GM12874 (cell line): Measurements from ENCODE around the gene HSPG2.

ENCODE experiments used
- TF ChIP-seq, protein P1 (sequence below): IDR thresholded peaks from 2 replicates; pipeline ENCODE4 v1.5.1; 2011; ENCODE audit warnings: low read depth, mild to moderate bottlenecking, control low read depth, low read length, moderate library complexity; ENCODE audit not compliant: insufficient read depth

The HSPG2 gene

DNA sequence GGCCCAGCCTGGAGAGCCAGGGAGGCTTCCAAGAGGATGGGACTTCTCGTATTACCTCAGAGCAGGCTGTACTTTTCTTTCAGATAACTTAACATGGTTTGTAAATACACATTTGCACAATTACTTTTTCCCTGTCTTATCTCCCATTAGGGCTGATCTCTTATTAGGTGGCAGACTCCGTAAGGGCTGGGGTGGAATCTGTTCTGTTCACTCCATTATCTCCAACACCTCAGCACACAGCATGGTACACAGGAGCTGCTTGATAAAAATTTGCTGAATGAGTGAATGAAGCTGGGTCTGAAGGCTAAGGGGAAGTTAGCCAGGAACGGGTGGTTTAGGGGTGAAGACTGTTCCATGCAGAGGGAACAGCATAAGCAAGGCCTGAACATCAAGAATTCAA lies 76.1 kb downstream of the HSPG2 start:
- TF ChIP-seq, protein P1, sequence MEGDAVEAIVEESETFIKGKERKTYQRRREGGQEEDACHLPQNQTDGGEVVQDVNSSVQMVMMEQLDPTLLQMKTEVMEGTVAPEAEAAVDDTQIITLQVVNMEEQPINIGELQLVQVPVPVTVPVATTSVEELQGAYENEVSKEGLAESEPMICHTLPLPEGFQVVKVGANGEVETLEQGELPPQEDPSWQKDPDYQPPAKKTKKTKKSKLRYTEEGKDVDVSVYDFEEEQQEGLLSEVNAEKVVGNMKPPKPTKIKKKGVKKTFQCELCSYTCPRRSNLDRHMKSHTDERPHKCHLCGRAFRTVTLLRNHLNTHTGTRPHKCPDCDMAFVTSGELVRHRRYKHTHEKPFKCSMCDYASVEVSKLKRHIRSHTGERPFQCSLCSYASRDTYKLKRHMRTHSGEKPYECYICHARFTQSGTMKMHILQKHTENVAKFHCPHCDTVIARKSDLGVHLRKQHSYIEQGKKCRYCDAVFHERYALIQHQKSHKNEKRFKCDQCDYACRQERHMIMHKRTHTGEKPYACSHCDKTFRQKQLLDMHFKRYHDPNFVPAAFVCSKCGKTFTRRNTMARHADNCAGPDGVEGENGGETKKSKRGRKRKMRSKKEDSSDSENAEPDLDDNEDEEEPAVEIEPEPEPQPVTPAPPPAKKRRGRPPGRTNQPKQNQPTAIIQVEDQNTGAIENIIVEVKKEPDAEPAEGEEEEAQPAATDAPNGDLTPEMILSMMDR, result no peak

DNA sequence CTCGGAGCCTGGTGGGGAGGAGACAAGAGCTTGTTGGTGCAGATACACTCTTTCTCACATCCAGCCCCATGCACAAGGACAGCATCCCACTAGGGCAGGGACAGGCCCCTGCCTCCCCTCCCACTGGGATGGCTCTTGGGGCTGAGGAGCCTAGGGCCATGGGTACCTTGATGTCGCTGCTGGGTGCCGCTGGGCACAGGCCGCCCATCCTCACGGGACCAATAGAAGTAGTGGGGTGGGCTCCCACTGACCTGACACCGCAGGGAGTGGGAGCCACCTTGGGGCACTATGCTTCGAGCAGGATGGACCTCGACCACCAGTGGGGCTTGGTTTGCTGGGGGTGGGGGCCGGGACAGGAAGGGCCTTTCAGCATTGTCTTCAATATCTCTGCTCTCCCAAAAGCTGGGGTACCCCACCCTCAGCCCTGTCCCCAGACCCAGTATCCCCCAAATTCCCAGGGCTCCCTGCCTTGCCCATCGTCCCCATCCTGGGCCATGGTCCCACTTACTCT lies 77.4 kb downstream of the HSPG2 start:
- TF ChIP-seq, protein P1, result no peak

DNA sequence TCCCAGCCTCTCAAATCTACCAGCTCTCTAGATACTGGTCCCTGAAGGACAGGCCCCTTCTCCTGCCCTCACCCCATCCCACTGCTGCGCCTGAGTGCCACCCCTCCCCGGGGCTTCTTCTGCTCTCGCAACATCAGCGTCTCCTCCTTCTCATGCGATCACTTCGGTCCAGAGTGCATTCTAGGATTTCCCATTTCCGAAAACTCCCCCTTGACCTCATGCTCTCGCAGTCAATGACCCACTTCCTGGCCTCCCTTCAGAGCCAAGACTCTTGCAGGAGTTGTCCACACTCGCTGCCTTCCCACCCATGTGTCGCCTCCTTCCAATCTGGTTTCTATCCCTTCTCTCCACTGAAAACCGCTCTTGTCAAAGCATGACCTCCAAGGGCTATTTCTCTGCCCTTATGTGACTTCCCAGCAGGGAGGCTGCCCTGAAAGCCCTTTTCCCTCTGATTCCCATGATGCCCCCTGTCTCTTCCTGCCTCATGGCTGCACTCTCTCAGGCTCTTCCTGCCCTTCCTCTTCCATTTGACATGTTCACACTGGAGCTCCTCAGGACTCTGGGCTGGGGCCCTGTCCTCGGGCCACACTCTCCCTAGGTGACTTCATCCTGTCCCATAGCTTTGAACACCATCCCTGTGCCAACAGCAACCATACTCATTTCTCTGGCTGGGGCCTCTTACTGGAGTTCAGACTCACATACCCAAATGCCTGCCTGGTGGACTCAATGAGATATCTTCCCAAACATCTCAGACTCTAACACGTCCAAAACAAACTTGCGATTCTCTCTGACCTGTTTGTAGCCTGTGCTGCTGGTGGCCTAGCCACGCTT lies 79.1 kb downstream of the HSPG2 start:
- TF ChIP-seq, protein P1, result no peak

DNA sequence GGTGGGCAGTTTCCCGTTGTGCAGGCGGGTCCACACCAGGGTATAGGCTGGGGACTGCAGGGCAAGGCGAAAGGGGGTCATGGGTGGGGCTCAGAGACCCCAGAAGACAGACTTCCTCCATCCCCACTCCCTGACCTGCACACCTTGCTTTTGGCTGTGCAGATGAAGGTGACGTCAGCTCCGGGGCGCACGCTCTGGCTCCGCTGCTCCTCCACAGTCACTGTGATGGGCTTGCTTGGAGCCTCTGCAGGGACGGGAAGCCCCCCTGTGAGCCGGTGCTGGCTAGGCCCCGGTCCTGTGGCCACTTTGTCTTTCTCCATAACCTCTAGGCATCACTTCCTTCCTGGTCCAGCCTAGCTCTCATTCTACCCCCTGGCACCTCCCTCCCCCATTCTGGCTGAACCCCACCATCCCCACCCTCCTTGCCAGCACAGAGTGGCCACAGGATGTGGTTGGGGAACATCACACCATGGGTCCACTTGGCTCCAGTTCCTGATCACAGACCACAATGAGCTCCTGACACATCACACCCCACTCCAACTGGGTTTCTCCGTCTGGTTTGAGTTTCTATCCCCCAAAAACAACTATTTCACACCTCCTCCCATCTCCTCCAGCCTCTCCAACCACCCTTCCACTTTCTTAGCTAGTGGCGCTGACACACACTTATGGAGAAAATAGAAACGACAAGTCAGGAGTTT lies 79.8 kb downstream of the HSPG2 start:
- TF ChIP-seq, protein P1, result no peak

DNA sequence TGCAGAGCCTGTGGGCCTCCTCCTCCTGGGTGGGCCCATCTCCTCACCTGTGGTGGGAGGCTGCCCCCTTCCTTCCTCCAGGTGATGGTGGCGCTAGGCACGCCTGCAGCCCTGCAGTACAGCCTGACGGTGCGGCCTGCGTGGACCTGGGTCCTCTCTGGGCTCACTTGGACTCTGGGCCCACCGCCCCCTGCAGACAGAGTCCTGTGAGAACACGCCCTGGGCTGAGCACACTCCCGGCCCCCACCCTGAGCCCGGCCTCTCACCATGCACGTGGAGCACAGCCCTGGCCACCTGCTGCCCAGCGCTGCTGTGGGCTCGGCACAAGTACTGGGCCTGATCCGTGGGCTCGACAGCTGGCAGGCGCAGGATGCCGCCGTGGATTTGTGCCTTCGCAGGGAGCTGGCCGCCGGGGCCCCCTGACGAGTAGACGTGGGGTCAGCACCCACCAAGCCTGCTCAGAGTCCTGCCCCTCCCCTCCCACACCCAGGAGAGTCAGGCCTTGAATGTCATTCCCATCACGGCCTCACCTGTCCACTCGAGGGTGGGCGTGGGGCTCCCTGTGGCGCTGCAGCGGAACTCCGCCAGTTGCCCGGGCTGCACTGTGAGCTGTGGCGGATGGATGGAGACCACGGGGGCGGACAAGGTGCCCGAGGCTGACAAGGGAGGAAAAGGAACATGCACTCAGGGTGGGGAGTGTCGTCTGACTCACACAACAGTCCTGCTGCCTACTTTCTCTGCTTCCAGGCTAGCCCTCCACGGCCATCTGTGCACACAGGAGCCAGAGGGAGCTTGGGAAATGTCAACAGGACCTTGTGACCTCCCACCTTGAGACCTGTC lies 81.6 kb downstream of the HSPG2 start:
- TF ChIP-seq, protein P1, result no peak

DNA sequence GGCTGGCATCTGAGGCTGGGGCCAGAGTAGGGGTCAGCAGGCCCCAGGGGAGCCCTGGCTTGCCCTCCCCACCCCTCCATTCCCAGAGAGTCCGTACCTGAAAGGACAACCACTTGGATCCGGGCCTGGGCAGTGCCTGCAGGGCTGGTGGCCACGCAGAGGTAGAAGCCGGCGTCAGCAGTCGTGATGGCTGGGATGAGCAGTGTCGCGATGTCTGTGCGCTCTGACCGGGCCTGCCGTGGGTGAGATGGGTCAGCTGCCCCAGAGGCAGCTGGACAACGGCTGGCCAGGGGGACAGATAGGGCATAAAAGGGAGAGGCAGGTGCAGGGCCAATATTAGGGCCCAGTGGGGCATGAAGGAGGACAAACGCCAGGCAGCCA lies 82.4 kb downstream of the HSPG2 start:
- TF ChIP-seq, protein P1, result no peak
